Epithelial cell of proximal tubule (primary cell): ENCODE results near the gene SGCD. TPM values are rescaled to one million over a fixed set of nuclear protein-coding genes. Genes with fewer than 3 reads are reported as not detected.

Experiments used
- DNase-seq: peaks from one replicate; pipeline ENCODE4 v3.0.0-alpha.2; 2011; ENCODE audit warnings: low read depth
- H3K4me3 ChIP-seq: 2 replicates; pipeline ENCODE4 v1.5.1; 2011; ENCODE audit warnings: low read depth, mild to moderate bottlenecking, low read length
- total RNA-seq: library from RNA; depleted of rRNA; stranded (reverse); fragments of >200 nt; gene quantifications from 2 replicates; pipeline ENCODE4 v1.2.3, GENCODE V29; 2015
- TF ChIP-seq, protein P1 (sequence below): conservative IDR thresholded peaks from 2 replicates; pipeline ENCODE4 v1.5.1; 2012; ENCODE audit warnings: low read depth, mild to moderate bottlenecking, low read length

The SGCD gene
- total RNA-seq: 0.06 TPM in 1 of 2 replicates, not detected in the other

DNA sequence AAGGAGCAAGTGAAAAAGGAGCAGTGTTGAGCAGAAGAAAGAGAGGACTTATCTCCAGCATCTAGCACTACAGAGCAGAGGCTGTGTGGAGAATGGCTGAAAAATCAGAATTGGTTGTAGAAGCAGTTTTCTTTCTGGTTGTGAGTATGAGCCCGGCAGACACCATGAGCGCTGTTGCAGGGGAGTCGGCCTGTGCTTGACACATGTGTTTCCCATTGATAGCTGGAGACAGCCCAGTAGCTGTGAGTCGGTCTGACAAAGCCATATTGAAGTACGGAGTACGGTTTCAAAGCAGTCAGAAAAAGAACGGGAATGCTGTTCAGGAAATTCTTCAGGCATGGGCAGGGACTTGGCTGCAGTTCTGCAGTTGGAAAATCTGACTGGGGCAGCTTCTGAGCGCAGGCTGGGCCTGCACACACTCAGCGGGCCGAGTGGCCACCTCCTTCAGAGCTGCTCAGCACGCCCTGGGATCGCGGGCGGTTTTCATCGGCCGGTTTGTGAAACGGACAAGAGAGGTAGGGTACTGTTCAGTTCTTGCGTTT, at the start of gene SGCD:
Gene SGCD (plus strand): TSS at position 447 of the 542 bp plus-strand sequence.
- peak; percentile 1 for DNase-seq
- peak within 1 kb of the TSS; percentile 43 for H3K4me3 ChIP-seq
- TF ChIP-seq, protein P1, sequence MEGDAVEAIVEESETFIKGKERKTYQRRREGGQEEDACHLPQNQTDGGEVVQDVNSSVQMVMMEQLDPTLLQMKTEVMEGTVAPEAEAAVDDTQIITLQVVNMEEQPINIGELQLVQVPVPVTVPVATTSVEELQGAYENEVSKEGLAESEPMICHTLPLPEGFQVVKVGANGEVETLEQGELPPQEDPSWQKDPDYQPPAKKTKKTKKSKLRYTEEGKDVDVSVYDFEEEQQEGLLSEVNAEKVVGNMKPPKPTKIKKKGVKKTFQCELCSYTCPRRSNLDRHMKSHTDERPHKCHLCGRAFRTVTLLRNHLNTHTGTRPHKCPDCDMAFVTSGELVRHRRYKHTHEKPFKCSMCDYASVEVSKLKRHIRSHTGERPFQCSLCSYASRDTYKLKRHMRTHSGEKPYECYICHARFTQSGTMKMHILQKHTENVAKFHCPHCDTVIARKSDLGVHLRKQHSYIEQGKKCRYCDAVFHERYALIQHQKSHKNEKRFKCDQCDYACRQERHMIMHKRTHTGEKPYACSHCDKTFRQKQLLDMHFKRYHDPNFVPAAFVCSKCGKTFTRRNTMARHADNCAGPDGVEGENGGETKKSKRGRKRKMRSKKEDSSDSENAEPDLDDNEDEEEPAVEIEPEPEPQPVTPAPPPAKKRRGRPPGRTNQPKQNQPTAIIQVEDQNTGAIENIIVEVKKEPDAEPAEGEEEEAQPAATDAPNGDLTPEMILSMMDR: no peak

DNA sequence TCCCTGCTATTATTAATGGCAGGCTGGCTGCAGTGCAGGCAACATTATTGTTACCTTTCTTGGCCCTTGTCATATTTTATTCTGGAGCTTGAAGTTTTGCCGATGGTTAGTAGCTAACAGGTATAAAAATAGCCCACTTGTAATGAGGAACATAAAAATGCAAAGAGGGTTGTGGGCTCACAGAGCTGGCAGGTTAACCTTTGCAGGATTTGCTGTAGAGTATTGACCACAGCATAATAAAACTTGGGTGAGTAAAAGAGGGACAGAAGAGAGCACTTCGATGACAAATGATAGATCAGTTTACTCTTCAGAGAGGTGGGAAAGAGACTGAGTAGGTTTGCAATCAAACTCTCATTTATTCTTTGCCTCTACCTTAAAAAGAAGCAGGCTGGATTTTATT, 49.7 kb upstream of the SGCD start:
- no peak for DNase-seq
- H3K4me3 ChIP-seq: no peak overlapping the region

GRCh38 chr5:156295431-156295830, 31.5 kb upstream of the SGCD start:
- TF ChIP-seq, protein P1: no peak
- no peak for DNase-seq
- H3K4me3 ChIP-seq: no peak overlapping the region

More for the DNA sequence above, 49.7 kb upstream of the SGCD start:
- TF ChIP-seq, protein P1: no peak

- no peak overlapping the region for H3K4me3 ChIP-seq
- no peak for DNase-seq
- TF ChIP-seq, protein P1: no peak
These were observed 16.8 kb upstream of the SGCD start for GRCh38 chr5:156310115-156310514.

DNA sequence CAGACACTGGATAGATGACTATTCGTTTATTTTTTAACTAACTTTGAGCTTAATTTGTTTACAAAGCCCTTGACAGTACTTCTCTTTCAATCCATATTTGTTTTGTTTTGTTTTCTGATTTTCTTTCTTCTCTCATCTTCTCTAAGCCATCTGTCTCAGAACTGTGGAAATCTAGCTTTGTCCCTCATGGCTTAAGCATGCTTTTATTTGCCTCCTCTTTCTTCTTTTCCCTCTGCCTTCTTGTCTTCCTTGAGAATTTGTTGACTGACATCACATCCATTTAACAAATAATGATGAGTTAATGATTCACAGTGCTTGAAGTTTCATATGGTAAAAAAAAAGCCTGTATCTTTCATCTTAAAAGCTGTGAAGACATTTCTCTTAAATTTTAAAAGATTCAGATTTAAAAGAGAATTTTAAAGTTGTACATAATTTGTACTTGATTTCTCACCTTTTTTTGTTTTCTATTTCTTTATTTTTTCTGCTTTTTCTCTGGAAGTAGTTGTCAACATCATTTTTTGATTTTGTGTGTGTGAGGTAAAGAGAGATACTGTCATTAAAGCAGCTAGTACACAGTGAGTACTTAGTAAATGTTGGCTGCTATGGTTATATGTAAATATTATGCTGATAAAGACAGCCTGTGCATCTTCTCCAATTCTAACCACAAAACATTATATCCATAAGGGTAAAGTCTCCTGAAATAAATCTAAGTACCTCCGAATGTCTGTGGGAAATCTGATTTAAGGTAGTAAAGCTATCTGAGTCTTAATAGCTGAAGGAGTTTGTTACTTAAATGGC, 13.9 kb upstream of the SGCD start:
- DNase-seq: no peak
- TF ChIP-seq, protein P1: no peak
- no peak overlapping the region for H3K4me3 ChIP-seq

GRCh38 chr5:156314416-156314815, 12.5 kb upstream of the SGCD start:
- DNase-seq: no peak
- TF ChIP-seq, protein P1: no peak
- H3K4me3 ChIP-seq: no peak overlapping the region
